Fibroblast of mammary gland (primary cell): ENCODE results near the gene ZNF616.

Experiments
- DNase-seq: peaks from one replicate; pipeline ENCODE4 v3.0.0-alpha.2; 2010; ENCODE audit warnings: low read depth
- H3K4me3 ChIP-seq: 2 replicates; pipeline ENCODE4 v1.5.1; 2011; ENCODE audit warnings: low read depth, mild to moderate bottlenecking, low read length, moderate library complexity; ENCODE audit not compliant: control insufficient read depth
- TF ChIP-seq, protein P1 (sequence below): conservative IDR thresholded peaks from 2 replicates; pipeline ENCODE4 v1.5.1; 2011; ENCODE audit warnings: low read depth, low read length, inconsistent platforms; ENCODE audit not compliant: control insufficient read depth, insufficient read depth

Gene ZNF616

DNA sequence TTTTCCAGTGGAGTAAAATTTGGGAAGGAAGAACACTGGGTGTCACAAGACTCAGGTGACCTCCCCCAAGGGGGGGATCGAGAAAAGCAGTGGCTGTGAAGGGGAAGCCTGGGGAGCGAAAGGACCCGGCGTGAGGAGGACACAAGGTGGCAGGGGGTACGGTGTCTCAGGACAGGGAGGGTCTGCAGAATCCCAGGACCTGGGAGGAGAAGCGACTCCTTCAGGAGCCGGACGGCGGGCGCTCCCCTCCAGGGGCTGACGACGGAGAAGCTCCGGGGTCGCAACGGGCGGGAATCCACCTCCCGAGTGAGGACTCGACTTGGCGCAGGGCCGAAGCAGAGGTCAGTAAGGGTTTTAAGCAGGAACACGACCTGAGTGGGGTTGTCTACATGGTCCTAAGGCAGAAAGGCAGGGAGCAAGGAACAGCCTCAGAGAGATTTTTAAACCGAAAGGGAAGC is 31.2 kb upstream of the ZNF616 start:
- no peak for DNase-seq
- TF ChIP-seq, protein P1, sequence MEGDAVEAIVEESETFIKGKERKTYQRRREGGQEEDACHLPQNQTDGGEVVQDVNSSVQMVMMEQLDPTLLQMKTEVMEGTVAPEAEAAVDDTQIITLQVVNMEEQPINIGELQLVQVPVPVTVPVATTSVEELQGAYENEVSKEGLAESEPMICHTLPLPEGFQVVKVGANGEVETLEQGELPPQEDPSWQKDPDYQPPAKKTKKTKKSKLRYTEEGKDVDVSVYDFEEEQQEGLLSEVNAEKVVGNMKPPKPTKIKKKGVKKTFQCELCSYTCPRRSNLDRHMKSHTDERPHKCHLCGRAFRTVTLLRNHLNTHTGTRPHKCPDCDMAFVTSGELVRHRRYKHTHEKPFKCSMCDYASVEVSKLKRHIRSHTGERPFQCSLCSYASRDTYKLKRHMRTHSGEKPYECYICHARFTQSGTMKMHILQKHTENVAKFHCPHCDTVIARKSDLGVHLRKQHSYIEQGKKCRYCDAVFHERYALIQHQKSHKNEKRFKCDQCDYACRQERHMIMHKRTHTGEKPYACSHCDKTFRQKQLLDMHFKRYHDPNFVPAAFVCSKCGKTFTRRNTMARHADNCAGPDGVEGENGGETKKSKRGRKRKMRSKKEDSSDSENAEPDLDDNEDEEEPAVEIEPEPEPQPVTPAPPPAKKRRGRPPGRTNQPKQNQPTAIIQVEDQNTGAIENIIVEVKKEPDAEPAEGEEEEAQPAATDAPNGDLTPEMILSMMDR, result no peak
- peak overlapping the region; percentile 98 for H3K4me3 ChIP-seq

- TF ChIP-seq, protein P1, result no peak
- DNase-seq, result no peak
- H3K4me3 ChIP-seq, result peak overlapping the region; percentile 98
Observed at GRCh38 chr19:52170304-52170703, 30.6 kb upstream of the ZNF616 start.

DNA sequence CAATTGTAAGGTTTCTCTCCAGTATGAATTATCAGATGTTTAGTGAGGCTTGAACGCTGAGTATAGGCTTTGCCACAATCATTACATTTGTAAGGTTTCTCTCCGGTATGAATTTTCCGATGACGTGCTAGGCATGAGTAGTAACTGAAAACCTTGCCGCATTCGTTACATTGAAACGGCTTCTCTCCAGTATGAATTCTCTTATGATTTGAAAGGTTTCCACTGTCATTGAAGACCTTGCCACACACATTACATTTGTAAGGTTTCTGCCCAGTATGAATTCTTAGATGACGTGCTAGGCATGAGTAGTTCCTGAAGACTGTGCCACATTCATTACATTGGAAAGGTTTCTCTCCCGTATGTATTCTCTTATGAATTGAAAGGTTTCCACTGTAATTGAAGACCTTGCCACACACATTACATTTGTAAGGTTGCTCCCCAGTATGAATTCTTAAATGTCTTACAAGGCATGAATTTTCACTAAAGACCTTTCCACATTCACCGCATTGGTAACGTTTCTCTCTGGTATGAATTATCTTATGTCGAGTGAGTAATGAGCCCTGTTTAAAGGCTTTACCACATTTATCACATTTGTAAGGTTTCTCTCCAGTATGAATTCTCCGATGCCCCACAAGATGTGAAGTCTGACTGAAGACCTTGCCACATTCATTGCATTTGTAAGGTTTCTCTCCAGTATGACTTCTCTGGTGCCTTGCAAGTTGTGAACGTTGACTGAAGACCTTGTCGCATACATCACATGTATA is 16.0 kb upstream of the ZNF616 start:
- TF ChIP-seq, protein P1, result no peak
- DNase-seq, result no peak
- no peak overlapping the region for H3K4me3 ChIP-seq

GRCh38 chr19:52148256-52148655 is 8.5 kb upstream of the ZNF616 start:
- no peak for DNase-seq
- TF ChIP-seq, protein P1, result no peak
- no peak overlapping the region for H3K4me3 ChIP-seq

DNA sequence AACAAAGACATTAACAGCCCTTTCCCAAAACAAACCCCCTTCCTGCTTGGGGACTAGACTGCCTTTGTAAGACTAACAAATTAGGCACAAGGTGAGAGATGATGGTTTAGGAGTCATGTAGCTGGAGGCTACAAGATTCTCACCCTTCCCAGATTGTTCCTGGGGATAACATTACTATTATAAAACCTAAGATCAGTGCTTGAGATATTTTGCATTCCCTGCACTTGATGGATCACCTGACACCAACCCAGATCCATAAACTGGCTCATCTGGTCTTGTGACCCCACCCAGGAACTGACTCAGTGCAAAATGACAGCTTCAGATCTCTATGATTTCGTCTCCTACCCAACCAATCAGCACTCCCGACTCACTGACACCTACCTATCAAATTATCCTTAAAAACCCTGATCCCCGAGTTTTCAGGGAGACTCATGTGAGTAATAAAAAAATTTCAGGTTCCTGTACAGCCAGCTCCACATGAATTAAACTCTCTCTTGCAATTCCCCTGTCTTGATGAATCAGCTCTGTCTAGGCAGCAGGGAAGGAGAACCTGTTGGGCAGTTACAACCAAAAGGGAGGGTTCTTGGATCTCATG is 2.4 kb upstream of the ZNF616 start:
- TF ChIP-seq, protein P1, result no peak
- no peak overlapping the region for H3K4me3 ChIP-seq
- no peak for DNase-seq

GRCh38 chr19:52141203-52141602 is 1.5 kb upstream of the ZNF616 start:
- TF ChIP-seq, protein P1, result no peak
- no peak for DNase-seq
- no peak overlapping the region for H3K4me3 ChIP-seq
